Panc1 (cell line): Measurements from ENCODE around the gene MLLT3. TPM values are rescaled to one million over a fixed set of nuclear protein-coding genes. Genes with fewer than 3 reads are reported as not detected.

Source experiments
- ATAC-seq: fragments of 200-7000 bp; cut with Tn5 transposase; 2 replicates; pipeline ENCODE4 v1.9.1; 2020; ENCODE audit warnings: mild to moderate bottlenecking, moderate library complexity
- BruUV-seq: library from RNA; stranded (reverse); fragments of 400-500 nt; replicated peaks from 2 replicates; lab custom pipeline; 2021; lab: Mats Ljungman, UMichigan
- CTCF ChIA-PET: fragments of 300-600 bp; sonication (Branson Sonifier 250); formaldehyde crosslinking; loops from one replicate; lab custom pipeline; 2022; ENCODE audit warnings: antibody characterized with exemption; lab: Charles Lee
- POLR2A ChIA-PET: fragments of 300-600 bp; sonication (Branson Sonifier 250); formaldehyde crosslinking; loops from one replicate; lab custom pipeline; 2022; ENCODE audit warnings: antibody characterized with exemption; lab: Charles Lee
- DNase-seq: peaks from one replicate; pipeline ENCODE4 v3.0.0-alpha.2; 2010; ENCODE audit warnings: low read depth, low spot score
- H3K27ac ChIP-seq: 2 replicates; pipeline ENCODE4 v1.5.1; 2011; ENCODE audit warnings: mild to moderate bottlenecking, low read length, inconsistent platforms
- H3K27me3 ChIP-seq: fragments of 200-500 bp; sonication (Bioruptor generic); 2 replicates; pipeline ENCODE4 v1.6.0; 2014; ENCODE audit warnings: low read length, inconsistent platforms; ENCODE audit not compliant: control insufficient read depth, insufficient read depth
- H3K36me3 ChIP-seq: fragments of 200-500 bp; sonication (Bioruptor generic); 2 replicates; pipeline ENCODE4 v1.5.1; 2014; ENCODE audit warnings: inconsistent platforms, mild to moderate bottlenecking, low read length, moderate library complexity; ENCODE audit not compliant: control insufficient read depth, insufficient read depth
- H3K4me1 ChIP-seq: 2 replicates; pipeline ENCODE4 v1.5.1; 2011; ENCODE audit warnings: inconsistent platforms, mild to moderate bottlenecking, low read length, moderate library complexity; ENCODE audit not compliant: control insufficient read depth, insufficient read depth
- H3K4me3 ChIP-seq, 2 experiments: 2 replicates each; pipeline ENCODE4 v1.5.1; 2011 to 2012; ENCODE audit warnings: low read depth in 2 of 2, low read length in 2 of 2, mild to moderate bottlenecking in 2 of 2, inconsistent platforms in 1 of 2, moderate library complexity in 1 of 2
- H3K9me3 ChIP-seq: fragments of 200-500 bp; sonication (Bioruptor generic); 2 replicates; pipeline ENCODE4 v1.5.1; 2014; ENCODE audit warnings: low read depth, mild to moderate bottlenecking, inconsistent platforms, low read length, moderate library complexity; ENCODE audit not compliant: control insufficient read depth, insufficient read depth
- CTCF ChIP-seq: fragments of 450-650 bp; IDR thresholded peaks from 2 replicates; pipeline ENCODE4 v1.5.1; 2017; ENCODE audit warnings: mild to moderate bottlenecking
- POLR2AphosphoS5 ChIP-seq: IDR thresholded peaks from 2 replicates; pipeline ENCODE4 v1.6.1; 2012; ENCODE audit warnings: mild to moderate bottlenecking, low read depth, low read length, moderate library complexity
- REST ChIP-seq, 2 experiments: IDR thresholded peaks; 2 replicates each; pipeline ENCODE4 v1.6.1; 2011 to 2012; ENCODE audit warnings: low read depth in 2 of 2, control low read depth in 1 of 2, low read length in 1 of 2, mild to moderate bottlenecking in 1 of 2, moderate library complexity in 1 of 2; ENCODE audit not compliant: insufficient read depth in 1 of 2
- SIN3A ChIP-seq: IDR thresholded peaks from 2 replicates; pipeline ENCODE4 v1.6.1; 2012; ENCODE audit warnings: low read depth, mild to moderate bottlenecking, low read length, moderate library complexity, borderline replicate concordance; ENCODE audit not compliant: insufficient read depth
- TCF7L2 ChIP-seq: IDR thresholded peaks from 2 replicates; pipeline ENCODE4 v1.6.1; 2011; ENCODE audit warnings: mild to moderate bottlenecking, low read depth, low read length, inconsistent platforms
- in situ Hi-C: cut with HindIII; loops from 2 replicates; pipeline ENCODE4 v1.10.0; 2016; ENCODE audit warnings: low sequenced_read_pairs, low pct_unique_long_range_greater_than_20kb
- intact Hi-C: fragments of 100-400 bp; cut with micrococcal nuclease; formaldehyde crosslinking; loops from one replicate; pipeline ENCODE4 v1.10.0; 2022; ENCODE audit not compliant: unreplicated experiment
- total RNA-seq: library from RNA; stranded (reverse); gene quantifications from one replicate; pipeline ENCODE4 v1.2.1, GENCODE V29; 2021; ENCODE audit not compliant: unreplicated experiment

The MLLT3 gene
- total RNA-seq, 1 experiment from 2014 or later = 0.49 TPM

- intact Hi-C loops = no loop called here
- TF ChIP-seq CTCF (no peak), POLR2AphosphoS5 (no peak), REST (IDR thresholded peaks at IDR 0.05; ENCODE audit: insufficient read depth in 1 of 2, low read depth in 2 of 2, low read length in 1 of 2) (no peak), TCF7L2 (no peak), SIN3A (no peak)
- in situ Hi-C loops = no loop called here
- no peaks in the 10 kb centered on the region for H3K4me1 ChIP-seq
- ChIA-PET POLR2A (no interaction called here), CTCF (no interaction called here)
- no TSS peak for BruUV-seq
- H3K4me3 ChIP-seq = no peak overlapping the region
- no peak overlapping the region for H3K27ac ChIP-seq
- H3K9me3 ChIP-seq = no peaks in the 10 kb centered on the region
- no peak for DNase-seq
- H3K36me3 ChIP-seq = no peaks in the 10 kb centered on the region
- no peaks in the 10 kb centered on the region for H3K27me3 ChIP-seq
- no peak for ATAC-seq
Observed at GRCh38 chr9:20538092-20538491, 84.2 kb downstream of the MLLT3 start.

- CTCF ChIA-PET = no interaction called here
- BruUV-seq = no TSS peak
- in situ Hi-C loops = no loop called here
Observed at GRCh38 chr9:20537294-20537693, 85.0 kb downstream of the MLLT3 start.

More at GRCh38 chr9:20537294-20537693, 85.0 kb downstream of the MLLT3 start:
- DNase-seq (no peak), ATAC-seq (no peak)
- intact Hi-C loops = no loop called here
- H3K27me3 ChIP-seq = no peaks in the 10 kb centered on the region
- H3K4me3 ChIP-seq = no peak overlapping the region
- H3K9me3 ChIP-seq = no peaks in the 10 kb centered on the region
- no peak for TF ChIP-seq SIN3A
- TF ChIP-seq REST (IDR thresholded peaks at IDR 0.05; ENCODE audit: insufficient read depth in 1 of 2, low read depth in 2 of 2, low read length in 1 of 2) = no peak
- no peak for TF ChIP-seq TCF7L2
- no peaks in the 10 kb centered on the region for H3K4me1 ChIP-seq
- no peaks in the 10 kb centered on the region for H3K36me3 ChIP-seq
- POLR2A ChIA-PET = no interaction called here
- no peak overlapping the region for H3K27ac ChIP-seq
